ENCODE results near the gene VPS52. TPM values are rescaled to one million over a fixed set of nuclear protein-coding genes. Genes with fewer than 3 reads are reported as not detected.

Gene VPS52, protein sequence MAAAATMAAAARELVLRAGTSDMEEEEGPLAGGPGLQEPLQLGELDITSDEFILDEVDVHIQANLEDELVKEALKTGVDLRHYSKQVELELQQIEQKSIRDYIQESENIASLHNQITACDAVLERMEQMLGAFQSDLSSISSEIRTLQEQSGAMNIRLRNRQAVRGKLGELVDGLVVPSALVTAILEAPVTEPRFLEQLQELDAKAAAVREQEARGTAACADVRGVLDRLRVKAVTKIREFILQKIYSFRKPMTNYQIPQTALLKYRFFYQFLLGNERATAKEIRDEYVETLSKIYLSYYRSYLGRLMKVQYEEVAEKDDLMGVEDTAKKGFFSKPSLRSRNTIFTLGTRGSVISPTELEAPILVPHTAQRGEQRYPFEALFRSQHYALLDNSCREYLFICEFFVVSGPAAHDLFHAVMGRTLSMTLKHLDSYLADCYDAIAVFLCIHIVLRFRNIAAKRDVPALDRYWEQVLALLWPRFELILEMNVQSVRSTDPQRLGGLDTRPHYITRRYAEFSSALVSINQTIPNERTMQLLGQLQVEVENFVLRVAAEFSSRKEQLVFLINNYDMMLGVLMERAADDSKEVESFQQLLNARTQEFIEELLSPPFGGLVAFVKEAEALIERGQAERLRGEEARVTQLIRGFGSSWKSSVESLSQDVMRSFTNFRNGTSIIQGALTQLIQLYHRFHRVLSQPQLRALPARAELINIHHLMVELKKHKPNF
- total RNA-seq (2012; rRNA removed) = 27.1 TPM in 2 replicates

DNA sequence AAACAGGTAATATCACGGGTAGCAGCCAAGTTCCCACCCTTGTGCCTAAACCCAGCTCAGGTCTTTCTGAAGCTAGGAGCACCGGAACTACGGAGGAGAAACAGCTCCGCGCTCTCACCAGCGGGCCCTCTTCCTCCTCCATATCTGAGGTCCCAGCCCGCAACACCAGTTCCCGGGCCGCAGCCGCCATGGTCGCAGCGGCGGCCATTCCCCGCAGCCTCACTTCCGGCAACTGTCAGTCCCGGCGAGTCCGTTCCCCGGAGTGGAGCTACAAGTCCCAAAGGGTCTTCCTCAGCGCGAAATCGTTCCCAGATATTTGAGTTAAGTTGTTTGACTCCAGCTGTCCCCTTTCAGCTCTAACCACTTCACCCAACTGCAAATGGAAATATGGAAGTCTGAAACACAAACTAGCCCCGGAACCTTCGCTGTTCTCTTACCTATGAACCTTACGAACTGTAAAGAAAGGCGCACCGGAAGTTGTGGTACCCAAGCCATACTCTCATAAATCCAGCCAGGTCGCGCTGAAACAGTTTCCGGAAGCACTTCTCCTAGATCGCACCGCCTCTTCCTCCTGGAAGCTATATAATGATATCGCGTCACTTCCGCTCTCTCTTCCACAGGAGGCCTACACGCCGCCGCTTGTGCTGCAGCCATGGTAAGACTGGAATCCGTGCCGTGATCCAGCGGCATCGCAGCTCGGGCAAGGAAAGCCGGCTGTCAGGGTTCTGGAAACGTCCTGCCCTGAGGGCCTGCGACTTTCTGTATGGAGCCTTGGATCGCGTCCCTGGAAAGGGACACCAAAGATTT is at the start of gene VPS52, which contains the start of gene RPS18:
TSS of gene VPS52 (minus strand) at position 409 of the 807 bp plus-strand sequence. CDS start at position 208, 201 bp downstream.
TSS of gene RPS18 (plus strand) at position 608 of the 807 bp plus-strand sequence. CDS start at position 653, 45 bp downstream.
- peak within 1 kb of the TSS; percentile 98 for H3K4me2 ChIP-seq (ENCODE audit: low read length)
- H3K4me3 ChIP-seq (ENCODE audit: low read length) = peak within 1 kb of the TSS; percentile 88
- peaks cover 38% of the 10 kb centered on the region for H3K4me1 ChIP-seq (ENCODE audit: control insufficient read depth, insufficient read depth, low read length)
- H3K36me3 ChIP-seq (ENCODE audit: insufficient read depth, low read length) = peaks cover 74% of the 10 kb centered on the region
- H3K9me3 ChIP-seq (replicated peaks; ENCODE audit: low read length) = no peaks in the 10 kb centered on the region
- H3K9ac ChIP-seq (ENCODE audit: low read depth, low read length) = peak within 1 kb of the TSS; percentile 97
- H3K27me3 ChIP-seq (ENCODE audit: control insufficient read depth, insufficient read depth, low read length) = no peaks in the 10 kb centered on the region

DNA sequence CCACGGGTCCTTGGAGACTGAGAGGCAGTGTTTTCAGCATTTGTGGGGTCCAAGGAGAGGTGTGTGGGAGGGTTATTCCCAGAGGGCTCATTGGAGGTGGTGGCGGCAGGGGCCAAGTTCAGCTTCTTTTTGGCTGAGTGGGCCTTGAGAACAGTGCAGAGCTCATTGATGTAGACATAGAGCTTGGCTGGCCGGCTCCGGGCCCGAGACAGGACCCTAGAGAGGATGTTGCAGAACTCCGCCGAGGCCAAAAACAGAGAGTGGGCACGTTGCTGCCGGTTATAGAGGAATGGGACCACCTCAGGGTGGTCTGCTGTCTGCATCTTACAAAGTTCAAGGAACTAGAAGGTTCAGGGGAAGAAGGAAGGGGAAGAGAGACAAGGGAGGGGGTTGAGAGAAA is 49.6 kb upstream of the VPS52 start:
- Histone ChIP-seq H3K9ac (ENCODE audit: low read depth, low read length) (peak overlapping the region; percentile 83), H3K4me1 (ENCODE audit: control insufficient read depth, insufficient read depth, low read length) (peaks cover 54% of the 10 kb centered on the region), H3K9me3 (replicated peaks; ENCODE audit: low read length) (no peaks in the 10 kb centered on the region), H3K4me3 (ENCODE audit: low read length) (peak overlapping the region; percentile 83), H3K27me3 (ENCODE audit: control insufficient read depth, insufficient read depth, low read length) (no peaks in the 10 kb centered on the region), H3K4me2 (ENCODE audit: low read length) (peak overlapping the region; percentile 98), H3K36me3 (ENCODE audit: insufficient read depth, low read length) (peaks cover 27% of the 10 kb centered on the region)

- H3K4me2 ChIP-seq (ENCODE audit: low read length) = peak overlapping the region; percentile 98
- peak overlapping the region; percentile 83 for H3K9ac ChIP-seq (ENCODE audit: low read depth, low read length)
- peaks cover 27% of the 10 kb centered on the region for H3K36me3 ChIP-seq (ENCODE audit: insufficient read depth, low read length)
- peak overlapping the region; percentile 83 for H3K4me3 ChIP-seq (ENCODE audit: low read length)
- H3K4me1 ChIP-seq (ENCODE audit: control insufficient read depth, insufficient read depth, low read length) = peaks cover 54% of the 10 kb centered on the region
- H3K27me3 ChIP-seq (ENCODE audit: control insufficient read depth, insufficient read depth, low read length) = no peaks in the 10 kb centered on the region
- H3K9me3 ChIP-seq (replicated peaks; ENCODE audit: low read length) = no peaks in the 10 kb centered on the region
Observed at GRCh38 chr6:33320315-33321181, 48.9 kb upstream of the VPS52 start.

DNA sequence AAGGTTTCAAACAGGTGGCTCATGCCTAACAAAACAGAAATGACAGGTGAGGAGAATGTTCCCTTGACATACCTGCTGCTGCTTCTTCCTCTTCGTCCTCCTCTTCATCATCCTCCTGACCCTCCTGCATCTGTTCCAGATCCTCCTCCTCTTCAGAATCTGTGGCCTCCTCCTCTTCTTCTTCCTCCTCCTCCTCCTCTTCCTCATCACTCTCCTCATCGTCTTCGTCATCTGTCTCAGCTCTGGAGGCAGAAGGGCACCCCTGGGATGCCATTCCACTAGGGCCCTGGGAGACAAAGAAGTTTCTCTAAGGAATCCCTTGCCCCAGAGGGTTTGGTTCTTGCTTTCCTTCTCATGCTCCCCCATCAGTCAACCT is 48.3 kb upstream of the VPS52 start:
- H3K27me3 ChIP-seq (ENCODE audit: control insufficient read depth, insufficient read depth, low read length) = no peaks in the 10 kb centered on the region

DNA sequence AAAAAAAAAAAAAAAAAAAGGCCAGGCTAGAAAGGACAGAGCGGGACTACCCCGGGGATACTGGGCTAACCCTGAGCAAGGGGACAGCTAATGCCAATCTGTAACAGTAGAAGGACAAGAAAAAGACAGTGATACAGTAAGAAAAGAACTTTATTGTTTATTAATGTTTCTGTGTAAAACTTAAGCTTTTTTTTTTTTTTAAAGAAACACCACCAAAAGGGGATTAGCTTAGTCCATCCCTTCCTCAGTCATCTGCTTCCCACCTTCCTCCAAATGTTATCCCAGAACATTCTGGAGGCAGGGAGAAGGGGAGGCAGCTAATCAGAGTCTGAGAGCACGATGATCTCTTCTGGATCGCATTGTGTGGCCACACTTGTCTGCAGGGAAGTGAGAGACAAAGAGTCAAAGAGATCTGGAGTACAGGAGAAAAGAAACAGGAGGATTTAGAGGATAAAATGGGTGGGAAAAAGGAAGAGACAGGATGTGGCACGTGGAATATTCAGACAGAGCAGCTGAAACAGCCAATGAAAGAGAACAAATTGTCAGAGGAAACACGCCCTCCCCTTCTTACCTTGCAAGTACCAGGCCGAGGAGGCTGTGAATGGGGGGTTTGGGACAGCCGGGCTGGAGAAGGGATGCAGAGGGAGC is 46.9 kb upstream of the VPS52 start:
- Histone ChIP-seq H3K4me3 (ENCODE audit: low read length) (peak overlapping the region; percentile 90), H3K4me1 (ENCODE audit: control insufficient read depth, insufficient read depth, low read length) (peaks cover 59% of the 10 kb centered on the region), H3K36me3 (ENCODE audit: insufficient read depth, low read length) (peaks cover 27% of the 10 kb centered on the region), H3K4me2 (ENCODE audit: low read length) (peak overlapping the region; percentile 86), H3K9me3 (replicated peaks; ENCODE audit: low read length) (no peaks in the 10 kb centered on the region), H3K27me3 (ENCODE audit: control insufficient read depth, insufficient read depth, low read length) (no peaks in the 10 kb centered on the region), H3K9ac (ENCODE audit: low read depth, low read length) (peak overlapping the region; percentile 78)

More for the DNA sequence above, 48.3 kb upstream of the VPS52 start:
- H3K9ac ChIP-seq (ENCODE audit: low read depth, low read length) = peak overlapping the region; percentile 63
- H3K4me1 ChIP-seq (ENCODE audit: control insufficient read depth, insufficient read depth, low read length) = peaks cover 57% of the 10 kb centered on the region
- H3K36me3 ChIP-seq (ENCODE audit: insufficient read depth, low read length) = peaks cover 27% of the 10 kb centered on the region
- H3K4me2 ChIP-seq (ENCODE audit: low read length) = peak overlapping the region; percentile 98
- no peaks in the 10 kb centered on the region for H3K9me3 ChIP-seq (replicated peaks; ENCODE audit: low read length)
- peak overlapping the region; percentile 53 for H3K4me3 ChIP-seq (ENCODE audit: low read length)

GRCh38 chr6:33317669-33318425 is 46.2 kb upstream of the VPS52 start, which contains the start of gene ZBTB22:
ZBTB22 (minus strand) TSS chr6:33317744; CDS start chr6:33316916, 828 bp downstream.
- peak within 1 kb of the TSS; percentile 90 for H3K4me3 ChIP-seq (ENCODE audit: low read length)
- H3K9ac ChIP-seq (ENCODE audit: low read depth, low read length) = peak within 1 kb of the TSS; percentile 78
- H3K4me1 ChIP-seq (ENCODE audit: control insufficient read depth, insufficient read depth, low read length) = peaks cover 55% of the 10 kb centered on the region
- no peaks in the 10 kb centered on the region for H3K27me3 ChIP-seq (ENCODE audit: control insufficient read depth, insufficient read depth, low read length)
- peaks cover 27% of the 10 kb centered on the region for H3K36me3 ChIP-seq (ENCODE audit: insufficient read depth, low read length)
- H3K9me3 ChIP-seq (replicated peaks; ENCODE audit: low read length) = no peaks in the 10 kb centered on the region
- peak within 1 kb of the TSS; percentile 86 for H3K4me2 ChIP-seq (ENCODE audit: low read length)

DNA sequence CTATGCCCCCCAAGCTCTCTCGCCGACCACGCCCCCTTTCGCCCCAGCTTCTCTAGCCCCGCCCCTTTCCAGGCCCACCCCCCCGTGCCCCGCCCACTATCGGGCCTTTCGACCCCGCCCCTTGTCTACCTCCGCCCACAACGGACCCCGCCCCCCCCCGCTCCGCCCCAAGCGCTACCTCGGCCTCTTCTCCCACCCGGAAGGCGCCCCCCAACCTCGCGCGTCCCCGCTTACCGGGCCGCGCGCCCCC is 45.7 kb upstream of the VPS52 start:
- H3K4me1 ChIP-seq (ENCODE audit: control insufficient read depth, insufficient read depth, low read length) = peaks cover 59% of the 10 kb centered on the region
- peak overlapping the region; percentile 77 for H3K4me2 ChIP-seq (ENCODE audit: low read length)
- no peak overlapping the region for H3K9ac ChIP-seq (ENCODE audit: low read depth, low read length)
- no peaks in the 10 kb centered on the region for H3K9me3 ChIP-seq (replicated peaks; ENCODE audit: low read length)
- H3K36me3 ChIP-seq (ENCODE audit: insufficient read depth, low read length) = peaks cover 27% of the 10 kb centered on the region
- H3K27me3 ChIP-seq (ENCODE audit: control insufficient read depth, insufficient read depth, low read length) = no peaks in the 10 kb centered on the region
- peak overlapping the region; percentile 90 for H3K4me3 ChIP-seq (ENCODE audit: low read length)

- Histone ChIP-seq H3K36me3 (ENCODE audit: insufficient read depth, low read length) (peaks cover 27% of the 10 kb centered on the region), H3K27me3 (ENCODE audit: control insufficient read depth, insufficient read depth, low read length) (no peaks in the 10 kb centered on the region), H3K4me1 (ENCODE audit: control insufficient read depth, insufficient read depth, low read length) (peaks cover 61% of the 10 kb centered on the region), H3K4me3 (ENCODE audit: low read length) (peak overlapping the region; percentile 90), H3K9me3 (replicated peaks; ENCODE audit: low read length) (no peaks in the 10 kb centered on the region), H3K4me2 (ENCODE audit: low read length) (peak overlapping the region; percentile 77), H3K9ac (ENCODE audit: low read depth, low read length) (no peak overlapping the region)
Observed at GRCh38 chr6:33316603-33317418, 45.1 kb upstream of the VPS52 start.

DNA sequence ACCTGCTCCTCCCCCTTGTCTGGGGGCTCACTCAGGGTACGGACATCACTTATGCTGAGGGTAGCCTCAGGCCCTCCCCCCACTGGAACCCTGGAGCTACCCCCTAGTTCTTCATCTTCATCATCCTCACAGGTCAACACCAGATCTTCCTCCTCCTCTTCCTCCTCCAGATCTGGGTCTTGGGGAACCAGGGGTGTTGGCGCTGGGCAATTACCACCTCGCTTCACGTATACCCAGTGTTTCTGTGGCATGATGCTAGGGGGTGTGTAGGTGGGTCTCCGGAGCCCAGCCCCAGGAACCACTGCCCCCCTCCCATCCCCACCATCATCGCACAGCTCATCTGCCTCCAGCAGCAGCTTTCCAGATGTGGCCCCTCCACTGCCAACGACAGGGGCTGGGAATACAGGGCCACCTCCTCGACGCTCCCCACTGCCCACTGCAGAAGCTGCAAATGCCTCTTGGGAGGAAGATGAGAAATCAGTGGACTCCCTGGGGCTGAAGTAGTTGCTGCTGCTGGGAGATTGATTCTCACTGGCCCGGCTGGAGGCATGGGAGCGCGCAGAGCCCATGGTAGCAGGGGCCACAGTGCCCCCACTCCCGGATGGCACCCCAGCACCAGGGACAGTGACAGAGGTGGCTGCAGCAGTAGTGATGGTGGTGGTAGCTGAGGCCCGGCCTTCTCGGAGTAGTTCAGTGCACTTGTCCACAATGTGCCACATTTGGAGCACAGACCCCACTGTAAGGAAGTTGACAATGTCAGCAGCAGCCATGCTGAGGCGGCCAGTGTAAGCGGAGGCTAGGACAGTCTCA is 44.3 kb upstream of the VPS52 start:
- H3K9me3 ChIP-seq (replicated peaks; ENCODE audit: low read length) = no peaks in the 10 kb centered on the region
- no peak overlapping the region for H3K4me3 ChIP-seq (ENCODE audit: low read length)
- peaks cover 23% of the 10 kb centered on the region for H3K36me3 ChIP-seq (ENCODE audit: insufficient read depth, low read length)
- no peak overlapping the region for H3K4me2 ChIP-seq (ENCODE audit: low read length)
- H3K4me1 ChIP-seq (ENCODE audit: control insufficient read depth, insufficient read depth, low read length) = peaks cover 54% of the 10 kb centered on the region
- no peaks in the 10 kb centered on the region for H3K27me3 ChIP-seq (ENCODE audit: control insufficient read depth, insufficient read depth, low read length)
- H3K9ac ChIP-seq (ENCODE audit: low read depth, low read length) = no peak overlapping the region
